Measurements from ENCODE around the gene PRLR. TPM values are rescaled to one million over a fixed set of nuclear protein-coding genes. Genes with fewer than 3 reads are reported as not detected.

PRLR gene
- total RNA-seq, 2 experiments from 2014 or later, result not detected

DNA sequence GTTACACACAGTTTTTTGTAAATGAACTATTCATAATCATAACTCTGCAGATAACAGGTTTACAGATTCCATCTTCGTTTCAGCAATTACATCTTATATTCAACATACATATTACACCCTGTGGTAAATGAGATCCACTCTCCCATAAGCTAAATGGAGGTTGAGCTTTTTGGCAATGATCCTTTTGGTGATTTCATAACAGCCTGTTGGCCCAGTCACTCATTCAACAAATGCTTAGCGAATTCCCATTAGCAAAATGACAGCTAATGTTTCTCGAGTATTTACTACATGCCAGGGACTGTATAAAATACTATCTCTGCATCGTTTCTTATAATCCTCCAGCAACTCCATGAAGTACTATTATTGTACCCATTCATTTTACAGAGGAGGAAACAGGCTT is 157.1 kb downstream of the PRLR start:
- Mint-ChIP-seq H3K27me3 (ENCODE audit: low read depth) (peaks cover 3% of the 10 kb centered on the region), H3K9me3 (ENCODE audit: insufficient read depth) (no peaks in the 10 kb centered on the region), H3K27ac (no peak overlapping the region), H3K36me3 (ENCODE audit: low read depth) (no peaks in the 10 kb centered on the region), H3K4me3 (no peak overlapping the region), H3K4me1 (ENCODE audit: low read depth) (no peaks in the 10 kb centered on the region)
- ATAC-seq (no peak), DNase-seq (no peak)
- POLR2A ChIA-PET, result no interaction called here
- CTCF ChIA-PET, result no interaction called here

DNA sequence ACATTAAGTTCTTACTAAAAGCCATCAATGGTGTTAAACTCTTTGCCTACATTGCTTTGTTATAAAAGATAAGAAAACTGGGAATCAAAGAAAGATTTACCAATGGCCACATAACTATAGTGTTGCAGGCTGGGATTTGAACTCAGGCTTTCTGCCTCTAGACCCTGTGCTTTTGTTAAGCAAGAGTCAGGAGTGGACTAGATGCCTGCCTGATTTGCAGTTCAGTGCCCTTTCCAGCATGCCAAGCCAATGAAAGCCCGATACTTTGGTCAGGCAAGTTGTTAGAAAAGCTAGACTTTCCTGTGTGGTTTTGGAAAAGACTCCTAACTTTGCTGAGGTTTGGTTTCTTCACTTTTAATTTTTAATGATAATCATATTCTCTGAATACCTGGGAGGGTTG is 161.1 kb downstream of the PRLR start:
- no peaks in the 10 kb centered on the region for H3K9me3 Mint-ChIP-seq (ENCODE audit: insufficient read depth)
- H3K36me3 Mint-ChIP-seq (ENCODE audit: low read depth), result no peaks in the 10 kb centered on the region
- POLR2A ChIA-PET, result no interaction called here
- no peak overlapping the region for H3K27ac Mint-ChIP-seq
- H3K4me3 Mint-ChIP-seq, result no peak overlapping the region
- H3K27me3 Mint-ChIP-seq (ENCODE audit: low read depth), result no peaks in the 10 kb centered on the region
- DNase-seq (no peak), ATAC-seq (no peak)
- CTCF ChIA-PET, result no interaction called here
- H3K4me1 Mint-ChIP-seq (ENCODE audit: low read depth), result no peaks in the 10 kb centered on the region

DNA sequence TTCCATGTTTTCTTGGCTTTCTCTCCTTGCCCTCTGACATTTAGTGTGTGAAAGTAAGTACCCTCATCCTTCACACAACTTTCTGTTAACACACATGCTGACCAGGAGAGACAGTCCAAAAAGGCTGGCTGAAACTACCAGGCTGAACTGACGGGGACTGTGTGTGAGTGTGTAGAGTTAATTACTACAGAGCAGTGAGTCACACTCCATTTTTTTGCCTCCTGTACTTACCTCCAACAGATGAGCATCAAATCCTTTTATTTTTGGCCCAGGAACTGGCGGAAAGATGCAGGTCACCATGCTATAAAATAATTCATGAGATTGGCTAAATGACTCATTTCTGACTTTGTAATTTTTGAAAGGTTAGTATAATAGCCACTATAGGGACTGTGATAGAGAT is 162.3 kb downstream of the PRLR start:
- no peaks in the 10 kb centered on the region for H3K27me3 Mint-ChIP-seq (ENCODE audit: low read depth)
- no peak for DNase-seq
- H3K9me3 Mint-ChIP-seq (ENCODE audit: insufficient read depth), result no peaks in the 10 kb centered on the region

DNA sequence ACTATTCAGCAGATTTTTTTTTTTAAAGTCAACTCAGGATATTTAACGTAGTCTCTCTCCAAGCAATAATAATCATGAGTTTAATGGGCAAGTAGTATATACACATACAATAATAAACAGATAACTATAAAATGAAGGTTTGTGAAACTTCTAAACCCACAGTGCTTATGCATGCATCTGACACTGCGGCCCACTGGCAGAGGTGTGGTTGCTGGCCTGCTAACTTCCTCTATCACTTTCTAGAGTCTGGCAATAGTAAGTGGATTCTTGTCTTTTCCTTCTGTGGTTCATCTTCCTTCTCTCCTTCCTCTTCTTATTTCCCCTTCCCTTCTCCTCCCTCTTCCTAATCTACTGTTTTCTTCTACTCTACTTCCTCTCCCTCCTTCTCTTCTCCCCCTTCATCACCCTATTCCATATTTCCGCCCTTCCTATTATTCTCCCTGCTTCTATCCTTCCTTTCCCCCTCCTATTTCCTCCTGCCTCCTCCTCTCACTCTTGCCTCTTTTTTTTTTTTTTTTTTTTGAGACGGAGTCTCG is 164.0 kb downstream of the PRLR start:
- H3K27me3 Mint-ChIP-seq (ENCODE audit: low read depth), result no peaks in the 10 kb centered on the region
- ATAC-seq (no peak), DNase-seq (no peak)
- H3K27ac Mint-ChIP-seq, result no peak overlapping the region
- H3K4me1 Mint-ChIP-seq (ENCODE audit: low read depth), result no peaks in the 10 kb centered on the region
- H3K4me3 Mint-ChIP-seq, result no peak overlapping the region
- H3K9me3 Mint-ChIP-seq (ENCODE audit: insufficient read depth), result no peaks in the 10 kb centered on the region
- POLR2A ChIA-PET, result no interaction called here
- CTCF ChIA-PET, result no interaction called here
- no peaks in the 10 kb centered on the region for H3K36me3 Mint-ChIP-seq (ENCODE audit: low read depth)

More for the DNA sequence above, 162.3 kb downstream of the PRLR start:
- POLR2A ChIA-PET, result no interaction called here
- CTCF ChIA-PET, result no interaction called here
- ATAC-seq, result no peak
- Mint-ChIP-seq H3K4me3 (no peak overlapping the region), H3K27ac (no peak overlapping the region), H3K4me1 (ENCODE audit: low read depth) (no peaks in the 10 kb centered on the region), H3K36me3 (ENCODE audit: low read depth) (no peaks in the 10 kb centered on the region)

DNA sequence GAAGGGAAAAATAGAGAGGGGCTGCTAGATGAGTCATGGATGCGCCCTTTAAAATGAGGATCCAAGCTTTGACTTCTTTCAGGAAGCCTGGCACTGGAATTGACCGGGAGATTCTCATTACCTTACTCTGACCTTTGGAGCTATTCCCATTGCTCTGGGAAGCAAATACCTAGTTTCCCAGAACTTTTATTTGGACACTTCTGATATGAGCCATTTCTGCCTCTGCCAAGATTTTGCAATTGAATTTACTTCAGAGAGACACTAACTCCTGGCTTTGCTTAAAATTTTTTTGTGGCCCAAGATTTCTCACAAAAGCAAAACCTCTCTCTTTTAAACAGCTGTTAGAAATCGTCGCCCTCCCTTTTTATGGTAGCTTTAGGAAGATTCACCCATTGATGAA is 166.9 kb downstream of the PRLR start:
- H3K9me3 Mint-ChIP-seq (ENCODE audit: insufficient read depth), result no peaks in the 10 kb centered on the region
- ATAC-seq (no peak), DNase-seq (no peak)
- H3K27me3 Mint-ChIP-seq (ENCODE audit: low read depth), result peaks cover 5% of the 10 kb centered on the region
- H3K27ac Mint-ChIP-seq, result no peak overlapping the region
- H3K4me3 Mint-ChIP-seq, result no peak overlapping the region
- H3K36me3 Mint-ChIP-seq (ENCODE audit: low read depth), result no peaks in the 10 kb centered on the region
- ChIA-PET POLR2A (no interaction called here), CTCF (no interaction called here)
- no peaks in the 10 kb centered on the region for H3K4me1 Mint-ChIP-seq (ENCODE audit: low read depth)

DNA sequence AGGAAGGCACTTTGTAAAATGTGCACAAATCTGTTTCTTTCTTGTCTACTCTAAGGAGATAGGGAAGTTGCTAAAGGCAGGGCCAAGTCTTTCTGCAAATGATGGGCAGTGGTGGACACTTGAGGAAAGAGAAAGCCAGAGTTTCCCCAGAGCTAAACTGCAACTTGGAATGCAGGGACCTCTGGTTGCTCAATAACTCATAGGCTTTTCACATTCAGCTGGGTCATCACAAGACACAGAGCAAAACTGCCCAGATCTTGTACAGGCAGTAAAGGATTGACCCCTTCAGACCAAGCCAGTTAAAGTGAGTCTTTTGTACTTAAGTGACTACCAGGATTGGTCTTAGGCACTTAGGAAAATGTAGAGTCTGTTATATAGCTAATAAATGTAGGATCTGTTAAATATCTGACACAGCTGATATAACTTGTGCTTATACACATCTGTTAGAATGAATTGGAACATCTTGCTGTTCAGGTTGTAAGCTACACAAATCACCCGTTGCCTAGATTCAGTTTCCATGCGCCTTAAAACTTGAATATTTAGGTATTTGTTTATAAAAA is 169.0 kb downstream of the PRLR start:
- Mint-ChIP-seq H3K4me3 (no peak overlapping the region), H3K27me3 (ENCODE audit: low read depth) (peaks cover 5% of the 10 kb centered on the region), H3K4me1 (ENCODE audit: low read depth) (no peaks in the 10 kb centered on the region), H3K36me3 (ENCODE audit: low read depth) (no peaks in the 10 kb centered on the region), H3K9me3 (ENCODE audit: insufficient read depth) (no peaks in the 10 kb centered on the region), H3K27ac (no peak overlapping the region)
- ATAC-seq, result no peak
- ChIA-PET CTCF (no interaction called here), POLR2A (no interaction called here)
- DNase-seq, result no peak

DNA sequence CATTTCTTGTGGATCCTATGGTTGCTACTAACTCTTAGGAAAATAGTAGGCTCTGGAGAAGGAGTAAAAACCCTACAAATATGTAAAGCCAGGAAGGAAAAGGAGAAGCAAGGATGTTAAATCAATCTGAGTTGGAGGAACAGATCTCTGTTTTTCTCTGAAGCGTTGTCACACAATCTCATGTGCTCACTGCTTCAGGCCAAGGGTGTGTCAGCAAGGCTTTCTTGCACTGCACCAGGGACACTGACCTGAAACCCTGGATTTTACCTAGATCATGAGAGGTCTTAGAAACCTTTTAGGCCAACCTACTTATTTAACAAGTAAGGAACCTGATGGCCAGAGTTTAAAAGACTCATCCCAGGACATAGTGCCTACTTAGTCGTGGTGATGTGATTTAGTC is 170.1 kb downstream of the PRLR start:
- Mint-ChIP-seq H3K9me3 (ENCODE audit: insufficient read depth) (no peaks in the 10 kb centered on the region), H3K36me3 (ENCODE audit: low read depth) (no peaks in the 10 kb centered on the region), H3K27me3 (ENCODE audit: low read depth) (peaks cover 7% of the 10 kb centered on the region), H3K27ac (no peak overlapping the region), H3K4me1 (ENCODE audit: low read depth) (no peaks in the 10 kb centered on the region), H3K4me3 (no peak overlapping the region)
- CTCF ChIA-PET, result no interaction called here
- ATAC-seq, result no peak
- POLR2A ChIA-PET, result no interaction called here
- no peak for DNase-seq

DNA sequence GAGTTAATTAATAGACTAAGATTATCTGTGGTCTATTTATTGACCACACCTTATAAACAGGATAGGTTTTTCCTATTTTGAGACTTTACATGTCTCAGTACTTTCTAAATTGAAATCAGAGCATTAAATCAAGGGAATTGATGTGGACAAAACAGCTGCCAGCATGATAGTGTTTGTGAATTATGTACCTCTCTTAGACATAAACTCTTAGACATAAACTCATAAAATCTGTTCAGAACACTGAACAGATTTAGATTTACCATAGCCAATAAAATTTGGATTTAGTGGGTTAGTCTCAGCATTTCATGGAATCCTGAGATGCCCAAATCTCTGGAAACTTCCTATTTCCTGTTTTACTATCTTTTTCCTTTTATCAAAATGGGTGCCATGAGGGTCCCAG is 171.0 kb downstream of the PRLR start:
- Mint-ChIP-seq H3K36me3 (ENCODE audit: low read depth) (no peaks in the 10 kb centered on the region), H3K9me3 (ENCODE audit: insufficient read depth) (no peaks in the 10 kb centered on the region), H3K4me1 (ENCODE audit: low read depth) (no peaks in the 10 kb centered on the region), H3K27me3 (ENCODE audit: low read depth) (peaks cover 10% of the 10 kb centered on the region), H3K4me3 (no peak overlapping the region), H3K27ac (no peak overlapping the region)
- POLR2A ChIA-PET, result no interaction called here
- CTCF ChIA-PET, result no interaction called here
- no peak for DNase-seq
- ATAC-seq, result no peak

DNA sequence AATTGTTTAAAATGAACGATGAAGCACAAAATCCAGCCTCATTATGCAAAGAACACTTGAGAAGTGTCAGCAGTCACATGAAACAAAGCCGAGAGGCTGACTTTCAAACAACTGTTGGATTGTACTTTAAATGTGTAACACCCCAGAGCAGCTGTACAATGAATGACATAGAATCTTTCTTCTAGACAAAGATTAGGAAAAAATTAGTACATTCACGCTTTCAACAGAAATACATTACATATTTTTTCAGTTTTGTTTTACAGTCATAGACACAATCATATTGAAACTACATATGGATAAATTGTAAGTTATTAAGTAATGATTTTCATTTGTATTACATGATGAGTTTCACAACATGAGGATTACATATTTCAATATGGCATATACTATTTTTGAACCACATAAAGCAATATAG is 171.9 kb downstream of the PRLR start:
- POLR2A ChIA-PET, result no interaction called here
- Mint-ChIP-seq H3K9me3 (ENCODE audit: insufficient read depth) (no peaks in the 10 kb centered on the region), H3K27ac (no peak overlapping the region), H3K4me1 (ENCODE audit: low read depth) (no peaks in the 10 kb centered on the region), H3K27me3 (ENCODE audit: low read depth) (peaks cover 12% of the 10 kb centered on the region), H3K4me3 (no peak overlapping the region), H3K36me3 (ENCODE audit: low read depth) (no peaks in the 10 kb centered on the region)
- DNase-seq, result no peak
- CTCF ChIA-PET, result no interaction called here
- ATAC-seq, result no peak

DNA sequence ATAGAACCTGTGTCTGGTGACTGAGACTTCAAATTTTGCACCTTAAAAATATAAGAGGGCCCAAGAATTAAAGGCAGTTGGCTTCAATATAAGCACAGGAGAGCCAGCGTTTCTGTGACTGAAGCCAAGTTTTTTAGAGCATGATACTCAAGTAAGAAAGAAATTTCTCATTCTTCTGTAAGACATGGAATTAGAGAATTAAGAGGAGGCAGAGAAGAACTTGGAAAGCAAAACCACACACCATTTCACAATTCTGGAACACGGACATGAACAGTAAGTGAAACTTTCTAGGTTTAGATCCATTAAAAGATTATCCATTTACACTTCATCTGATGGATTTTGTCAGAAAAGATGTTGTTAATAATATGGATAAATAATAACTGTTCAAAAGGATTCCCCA is 173.6 kb downstream of the PRLR start:
- Mint-ChIP-seq H3K27me3 (ENCODE audit: low read depth) (peaks cover 12% of the 10 kb centered on the region), H3K9me3 (ENCODE audit: insufficient read depth) (no peaks in the 10 kb centered on the region), H3K36me3 (ENCODE audit: low read depth) (no peaks in the 10 kb centered on the region), H3K4me3 (no peak overlapping the region), H3K4me1 (ENCODE audit: low read depth) (no peaks in the 10 kb centered on the region), H3K27ac (no peak overlapping the region)
- ChIA-PET POLR2A (no interaction called here), CTCF (no interaction called here)
- DNase-seq (no peak), ATAC-seq (no peak)

DNA sequence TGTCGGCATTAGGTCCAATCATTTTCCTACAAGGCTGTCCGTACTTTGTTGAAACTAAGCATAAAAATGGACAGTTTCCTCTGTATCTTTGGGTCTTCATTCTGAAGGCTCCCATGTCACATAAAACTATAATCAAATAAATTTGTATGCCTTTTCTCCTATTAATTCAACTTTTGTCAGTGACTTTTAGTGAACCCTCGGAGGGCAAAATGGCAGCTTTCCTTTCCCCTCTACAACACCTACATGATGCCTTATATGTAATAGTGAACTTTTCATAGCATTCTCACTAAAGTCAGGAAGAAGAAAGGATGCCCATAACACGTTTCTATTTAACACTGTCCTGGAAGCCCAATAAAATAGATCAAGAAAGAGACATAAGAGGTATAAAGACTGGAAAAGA is 177.4 kb downstream of the PRLR start:
- Mint-ChIP-seq H3K27ac (no peak overlapping the region), H3K27me3 (ENCODE audit: low read depth) (peaks cover 9% of the 10 kb centered on the region), H3K4me1 (ENCODE audit: low read depth) (no peaks in the 10 kb centered on the region), H3K36me3 (ENCODE audit: low read depth) (no peaks in the 10 kb centered on the region), H3K9me3 (ENCODE audit: insufficient read depth) (no peaks in the 10 kb centered on the region), H3K4me3 (no peak overlapping the region)
- ATAC-seq (no peak), DNase-seq (no peak)
- ChIA-PET POLR2A (no interaction called here), CTCF (no interaction called here)

DNA sequence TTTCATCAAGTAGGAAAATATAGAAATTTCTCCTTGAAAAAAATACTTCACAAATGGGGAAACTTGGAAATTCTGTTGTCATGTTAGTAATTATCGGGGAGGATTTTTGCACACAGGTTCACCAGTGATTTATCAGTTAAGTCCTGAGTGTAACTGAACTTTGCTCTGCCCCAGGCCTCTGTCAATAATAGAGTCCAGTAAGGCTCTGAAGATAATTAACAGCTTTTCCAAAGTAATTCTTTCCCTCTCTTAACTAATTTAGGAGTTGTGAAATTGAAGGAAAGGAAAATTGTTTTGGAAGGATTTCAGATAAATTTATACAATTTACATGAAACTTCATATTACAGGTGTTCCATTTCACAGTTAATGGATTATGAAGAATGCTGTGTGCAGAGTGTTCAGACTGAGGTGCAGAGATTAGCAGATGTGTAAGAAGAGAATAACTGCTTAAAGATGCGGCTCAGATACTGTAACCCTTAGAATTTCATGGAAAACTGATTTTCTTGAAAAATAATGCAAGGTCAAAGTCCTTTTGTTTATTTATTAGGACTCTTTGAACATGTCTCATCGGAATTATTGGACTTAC is 179.7 kb downstream of the PRLR start:
- ATAC-seq (no peak), DNase-seq (no peak)
- CTCF ChIA-PET, result no interaction called here
- Mint-ChIP-seq H3K4me1 (ENCODE audit: low read depth) (no peaks in the 10 kb centered on the region), H3K36me3 (ENCODE audit: low read depth) (no peaks in the 10 kb centered on the region), H3K9me3 (ENCODE audit: insufficient read depth) (no peaks in the 10 kb centered on the region), H3K4me3 (no peak overlapping the region), H3K27me3 (ENCODE audit: low read depth) (peaks cover 6% of the 10 kb centered on the region), H3K27ac (no peak overlapping the region)
- POLR2A ChIA-PET, result no interaction called here

DNA sequence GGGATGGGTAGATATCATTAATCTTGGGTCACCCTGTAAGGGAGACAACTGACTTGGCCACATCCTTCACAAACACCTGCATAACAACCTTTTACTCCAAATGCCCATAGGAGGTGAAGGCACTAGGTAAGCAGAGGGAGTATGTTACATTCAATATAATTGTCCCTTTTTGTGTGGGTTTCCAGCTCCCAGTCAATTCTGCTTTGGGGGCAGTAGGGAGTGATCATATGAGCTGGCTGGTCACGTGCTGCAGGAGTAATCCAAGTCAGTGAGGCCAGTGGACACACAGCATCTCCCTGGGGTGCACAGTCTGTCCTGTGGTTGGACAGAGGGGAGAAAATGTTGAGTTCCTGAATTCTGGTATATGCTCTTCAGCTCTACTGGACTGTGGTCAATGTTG is 181.4 kb downstream of the PRLR start:
- no peaks in the 10 kb centered on the region for H3K4me1 Mint-ChIP-seq (ENCODE audit: low read depth)
- H3K9me3 Mint-ChIP-seq (ENCODE audit: insufficient read depth), result no peaks in the 10 kb centered on the region
- H3K27me3 Mint-ChIP-seq (ENCODE audit: low read depth), result peaks cover 4% of the 10 kb centered on the region
- DNase-seq (no peak), ATAC-seq (no peak)
- H3K36me3 Mint-ChIP-seq (ENCODE audit: low read depth), result no peaks in the 10 kb centered on the region
- ChIA-PET CTCF (no interaction called here), POLR2A (no interaction called here)
- no peak overlapping the region for H3K4me3 Mint-ChIP-seq
- no peak overlapping the region for H3K27ac Mint-ChIP-seq
